ENCODE results near the gene IFI27.

- TF ChIP-seq POLR2A (IDR thresholded peaks at IDR 0.05) (no peak), EP300 (IDR thresholded peaks at IDR 0.05) (no peak)
- TF ChIP-seq, protein P1, sequence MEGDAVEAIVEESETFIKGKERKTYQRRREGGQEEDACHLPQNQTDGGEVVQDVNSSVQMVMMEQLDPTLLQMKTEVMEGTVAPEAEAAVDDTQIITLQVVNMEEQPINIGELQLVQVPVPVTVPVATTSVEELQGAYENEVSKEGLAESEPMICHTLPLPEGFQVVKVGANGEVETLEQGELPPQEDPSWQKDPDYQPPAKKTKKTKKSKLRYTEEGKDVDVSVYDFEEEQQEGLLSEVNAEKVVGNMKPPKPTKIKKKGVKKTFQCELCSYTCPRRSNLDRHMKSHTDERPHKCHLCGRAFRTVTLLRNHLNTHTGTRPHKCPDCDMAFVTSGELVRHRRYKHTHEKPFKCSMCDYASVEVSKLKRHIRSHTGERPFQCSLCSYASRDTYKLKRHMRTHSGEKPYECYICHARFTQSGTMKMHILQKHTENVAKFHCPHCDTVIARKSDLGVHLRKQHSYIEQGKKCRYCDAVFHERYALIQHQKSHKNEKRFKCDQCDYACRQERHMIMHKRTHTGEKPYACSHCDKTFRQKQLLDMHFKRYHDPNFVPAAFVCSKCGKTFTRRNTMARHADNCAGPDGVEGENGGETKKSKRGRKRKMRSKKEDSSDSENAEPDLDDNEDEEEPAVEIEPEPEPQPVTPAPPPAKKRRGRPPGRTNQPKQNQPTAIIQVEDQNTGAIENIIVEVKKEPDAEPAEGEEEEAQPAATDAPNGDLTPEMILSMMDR (IDR thresholded peaks at IDR 0.05) = no peak
Measured at GRCh38 chr14:94089479-94089878, 21.1 kb upstream of the IFI27 start.
